ENCODE measurements around the gene CXADR.
A peak's percentile ranks its signal among the peaks of the same experiment; 100 is the strongest.
"Not testable (repeated sequence)": the region's sequence is repeated elsewhere in the genome, so short reads cannot be mapped to it uniquely, and the experiment has no call there.

CXADR gene

GRCh38 chr21:17512253-17513213 lies at the start of gene CXADR:
TSS of gene CXADR (plus strand) at chr21:17513043. CDS start at chr21:17513130, 87 bp downstream.
- DNase-seq (ENCODE audit: low read depth in 2 of 2): no peak

GRCh38 chr21:17466166-17466565 lies 46.7 kb upstream of the CXADR start:
- peak in 1 of 2 experiments; percentile 23 for DNase-seq (ENCODE audit: low read depth in 2 of 2)

- DNase-seq (ENCODE audit: low read depth in 2 of 2): no peak
Observed at GRCh38 chr21:17467392-17467791, 45.5 kb upstream of the CXADR start.

- no peak for DNase-seq (ENCODE audit: low read depth in 2 of 2)
Observed at GRCh38 chr21:17467829-17468228, 45.0 kb upstream of the CXADR start.

GRCh38 chr21:17468698-17469097 lies 44.1 kb upstream of the CXADR start:
- no peak for DNase-seq (ENCODE audit: low read depth in 2 of 2)

- no peak for DNase-seq (ENCODE audit: low read depth in 2 of 2)
Observed at GRCh38 chr21:17469727-17470126, 43.1 kb upstream of the CXADR start.

GRCh38 chr21:17472182-17472581 lies 40.7 kb upstream of the CXADR start:
- DNase-seq (ENCODE audit: low read depth in 2 of 2): no peak

- no peak for DNase-seq (ENCODE audit: low read depth in 2 of 2)
Observed at GRCh38 chr21:17472592-17473271, 40.1 kb upstream of the CXADR start.

GRCh38 chr21:17476006-17476405 lies 36.8 kb upstream of the CXADR start:
- DNase-seq (ENCODE audit: low read depth in 2 of 2): no peak

GRCh38 chr21:17478156-17478555 lies 34.7 kb upstream of the CXADR start:
- DNase-seq (ENCODE audit: low read depth in 2 of 2): not testable (repeated sequence)

- no peak for DNase-seq (ENCODE audit: low read depth in 2 of 2)
Observed at GRCh38 chr21:17479606-17480005, 33.2 kb upstream of the CXADR start.

GRCh38 chr21:17482928-17483327 lies 29.9 kb upstream of the CXADR start:
- no peak for DNase-seq (ENCODE audit: low read depth in 2 of 2)

- no peak for DNase-seq (ENCODE audit: low read depth in 2 of 2)
Observed at GRCh38 chr21:17488620-17489019, 24.2 kb upstream of the CXADR start.

- DNase-seq (ENCODE audit: low read depth in 2 of 2): not testable (repeated sequence)
Observed at GRCh38 chr21:17489565-17489964, 23.3 kb upstream of the CXADR start.

- DNase-seq (ENCODE audit: low read depth in 2 of 2): peak; percentile 91
Observed at GRCh38 chr21:17491716-17492414, 21.0 kb upstream of the CXADR start.

GRCh38 chr21:17492415-17493168 lies 20.3 kb upstream of the CXADR start:
- DNase-seq (ENCODE audit: low read depth in 2 of 2): no peak

- no peak for DNase-seq (ENCODE audit: low read depth in 2 of 2)
Observed at GRCh38 chr21:17494051-17494450, 18.8 kb upstream of the CXADR start.

- no peak for DNase-seq (ENCODE audit: low read depth in 2 of 2)
Observed at GRCh38 chr21:17495680-17496079, 17.2 kb upstream of the CXADR start.

- no peak for DNase-seq (ENCODE audit: low read depth in 2 of 2)
Observed at GRCh38 chr21:17497316-17497715, 15.5 kb upstream of the CXADR start.

GRCh38 chr21:17498586-17498985 lies 14.3 kb upstream of the CXADR start:
- no peak for DNase-seq (ENCODE audit: low read depth in 2 of 2)

All from fibroblast of skin of left quadriceps (primary cell).